ENCODE measurements around the gene ZNF688.
"Not testable (repeated sequence)": the region's sequence is repeated elsewhere in the genome, so short reads cannot be mapped to it uniquely, and the experiment has no call there.

The ZNF688 gene

DNA sequence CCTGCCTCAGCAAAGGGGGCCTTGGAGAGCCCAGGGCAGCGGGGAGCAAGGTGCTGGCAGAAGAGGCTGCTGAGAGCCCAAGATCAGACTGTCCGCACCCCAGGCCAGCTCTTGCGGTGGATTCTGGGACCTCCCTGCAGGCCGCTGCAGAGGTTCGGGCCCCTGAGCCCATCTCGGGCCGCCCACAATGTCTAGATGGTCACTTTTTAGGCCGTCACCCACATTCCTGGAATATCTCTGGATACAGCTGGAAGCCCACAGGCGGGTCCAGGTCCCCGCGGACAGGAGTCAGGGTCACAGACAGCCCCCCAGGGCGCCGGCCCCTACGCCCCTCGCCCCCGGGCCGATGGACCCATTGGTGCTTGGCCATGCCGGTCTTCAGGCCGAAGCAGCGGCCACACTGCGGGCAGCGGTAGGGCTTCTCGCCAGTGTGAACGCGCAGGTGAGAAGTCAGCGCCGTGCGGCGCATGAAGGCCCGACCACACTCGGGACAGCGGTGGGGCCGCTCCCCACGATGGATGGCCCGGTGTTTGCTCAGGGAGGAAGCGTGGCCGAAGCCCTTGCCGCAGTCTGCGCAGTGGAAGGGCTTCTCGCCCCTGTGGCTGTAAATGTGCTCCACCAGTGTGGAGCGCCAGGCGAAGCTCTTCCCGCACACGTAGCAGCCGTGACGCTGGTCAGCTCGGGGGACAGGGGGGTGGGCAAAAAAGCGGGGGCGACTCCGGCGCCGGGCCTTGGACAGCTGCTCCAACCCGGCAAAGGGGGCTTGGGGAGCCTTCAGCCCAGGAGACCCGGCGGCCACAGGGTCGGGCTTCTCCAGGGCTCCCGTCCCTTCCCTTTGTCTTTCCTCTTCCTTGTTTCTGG lies 39.0 kb downstream of the ZNF688 start:
- DNase-seq, result no peak

DNA sequence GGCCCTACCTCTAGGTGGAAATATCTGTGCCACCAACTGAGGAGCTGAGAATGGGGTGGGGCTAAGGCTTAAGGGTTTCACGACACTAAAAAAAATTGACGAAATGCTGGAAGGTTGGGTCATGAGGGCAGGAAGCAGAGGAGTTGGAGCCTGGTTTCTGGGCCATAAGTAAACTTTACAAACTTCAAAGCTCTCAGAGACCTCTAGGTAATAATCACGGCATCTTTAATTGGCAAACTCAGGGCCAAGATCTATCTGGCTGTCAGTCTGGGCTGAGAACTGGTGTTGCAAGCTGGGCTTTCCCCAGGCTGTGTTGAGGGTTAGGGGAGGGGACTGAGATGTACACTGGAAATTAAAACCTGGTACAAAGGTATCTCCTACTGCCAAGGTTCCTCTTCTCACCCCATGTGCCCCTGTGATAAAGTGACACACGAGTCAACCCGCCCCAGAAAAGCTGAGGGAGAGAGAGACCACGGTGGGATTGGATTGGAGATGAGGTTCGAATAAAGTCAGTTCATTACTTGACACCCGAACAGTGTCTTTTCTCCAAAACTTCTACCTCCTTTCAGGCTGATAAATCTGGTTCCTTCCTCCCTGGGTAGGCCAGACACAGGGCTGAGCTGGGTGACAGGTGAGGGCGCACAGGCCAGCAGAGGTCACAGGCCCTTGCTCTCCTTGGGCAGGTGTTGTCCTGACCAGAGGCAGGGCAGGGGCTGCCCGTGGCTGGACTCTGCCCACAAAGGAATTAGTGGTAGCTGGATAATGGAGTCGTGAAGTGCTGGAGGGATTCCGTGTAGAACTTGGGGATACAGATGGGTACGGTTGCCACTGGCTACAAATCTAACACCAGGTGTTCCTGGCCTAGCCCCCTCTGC lies 41.1 kb downstream of the ZNF688 start:
- no peak for DNase-seq

GRCh38 chr16:30528799-30529457 lies 42.6 kb downstream of the ZNF688 start:
- no peak for DNase-seq

GRCh38 chr16:30527635-30528178 lies 43.8 kb downstream of the ZNF688 start:
- DNase-seq, result no peak

DNA sequence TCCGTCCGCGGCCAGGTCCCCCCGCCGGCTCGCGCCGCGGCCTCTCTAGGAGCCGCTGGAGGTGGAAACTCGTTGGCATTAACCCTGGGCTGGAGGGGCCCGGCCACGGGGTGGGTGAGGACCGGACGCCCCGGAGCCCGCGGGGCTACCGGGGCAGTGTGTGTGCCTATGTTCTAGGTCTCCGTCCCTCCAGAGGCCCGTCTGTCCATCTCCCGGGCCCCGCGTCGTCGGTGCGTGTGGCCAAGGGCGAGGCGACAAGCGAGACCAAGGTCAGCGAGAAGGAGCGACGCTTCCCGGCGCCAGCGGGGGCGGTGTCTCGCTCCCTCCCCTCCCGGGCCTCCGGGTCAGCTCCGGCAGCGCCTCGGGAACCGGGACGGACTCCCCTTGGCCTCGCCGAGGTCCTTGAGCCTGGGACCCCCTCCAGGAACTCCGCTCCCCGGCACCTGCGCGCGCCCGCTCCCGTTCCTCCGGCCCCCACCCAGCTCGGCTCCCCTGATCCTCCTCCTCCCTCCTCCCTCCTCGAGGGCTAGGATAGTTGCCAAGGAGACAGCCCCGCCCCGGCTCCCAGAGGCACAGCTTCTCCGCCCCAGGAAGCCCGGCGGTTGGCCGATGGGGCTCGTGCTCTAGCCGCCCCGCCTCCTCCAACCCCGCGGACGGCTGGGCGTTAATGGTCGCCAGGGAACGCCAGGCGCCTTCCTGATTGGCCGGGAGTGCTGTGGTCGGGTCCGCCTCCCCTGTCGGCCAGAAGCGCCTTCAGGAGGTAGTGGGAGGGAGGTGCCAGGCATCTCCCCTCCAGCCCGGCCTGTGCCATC lies 44.5 kb downstream of the ZNF688 start:
- DNase-seq, result peak; percentile 98

DNA sequence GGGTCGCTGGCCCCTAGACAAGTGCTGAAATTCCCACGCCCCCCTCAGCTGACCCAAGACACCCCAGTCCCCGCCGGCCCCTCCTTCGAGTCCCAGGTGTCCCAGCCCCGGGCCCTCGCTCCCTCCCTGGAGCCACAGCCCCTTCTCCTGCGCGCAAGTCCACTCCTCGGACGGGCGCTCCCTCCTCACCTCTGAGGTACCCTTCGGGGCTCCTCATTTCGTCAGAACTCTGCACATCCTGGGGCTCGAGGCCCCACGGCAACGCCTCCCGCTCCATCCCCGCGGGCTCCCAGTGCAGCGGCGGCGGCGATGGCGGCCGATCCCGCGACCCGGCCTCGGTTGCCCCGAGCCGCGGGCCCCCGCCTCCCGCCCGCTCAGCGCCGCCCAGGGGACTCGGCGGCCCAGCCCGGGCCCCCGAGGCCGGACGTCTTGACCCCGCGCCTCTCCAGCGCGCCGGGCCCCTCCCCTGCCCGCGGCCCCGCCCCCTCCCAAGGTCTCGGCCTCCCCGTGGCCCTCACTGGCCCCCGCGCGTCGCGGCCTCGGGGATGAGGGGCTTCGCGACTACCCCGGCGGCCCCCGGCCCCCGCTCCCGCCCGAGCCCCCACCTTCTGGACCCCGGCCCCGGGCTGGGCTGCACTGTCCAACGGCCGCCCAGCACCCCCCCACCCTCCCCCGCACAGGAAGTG lies 45.2 kb downstream of the ZNF688 start, which contains the start of gene ZNF768:
ZNF768 (minus strand) TSS at position 430 of the 686 bp plus-strand sequence; CDS start at position 277, 153 bp downstream.
- DNase-seq, result no peak

DNA sequence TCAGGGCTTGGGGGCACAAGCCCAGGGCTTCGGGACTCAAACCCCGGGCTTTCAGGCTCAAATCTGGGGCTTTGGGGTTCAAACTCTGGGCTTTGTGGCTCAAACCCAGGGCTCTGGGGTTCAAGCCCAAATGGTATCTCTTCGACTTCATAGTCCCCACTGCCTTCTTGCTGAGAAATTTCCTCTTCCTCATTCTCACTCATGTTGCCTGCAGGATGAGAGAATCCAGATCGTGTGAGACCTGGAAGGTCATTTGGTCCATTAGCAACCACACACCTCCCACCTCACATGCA lies 45.7 kb downstream of the ZNF688 start:
- DNase-seq, result no peak

GRCh38 chr16:30524575-30525568 lies 46.6 kb downstream of the ZNF688 start:
- no peak for DNase-seq

DNA sequence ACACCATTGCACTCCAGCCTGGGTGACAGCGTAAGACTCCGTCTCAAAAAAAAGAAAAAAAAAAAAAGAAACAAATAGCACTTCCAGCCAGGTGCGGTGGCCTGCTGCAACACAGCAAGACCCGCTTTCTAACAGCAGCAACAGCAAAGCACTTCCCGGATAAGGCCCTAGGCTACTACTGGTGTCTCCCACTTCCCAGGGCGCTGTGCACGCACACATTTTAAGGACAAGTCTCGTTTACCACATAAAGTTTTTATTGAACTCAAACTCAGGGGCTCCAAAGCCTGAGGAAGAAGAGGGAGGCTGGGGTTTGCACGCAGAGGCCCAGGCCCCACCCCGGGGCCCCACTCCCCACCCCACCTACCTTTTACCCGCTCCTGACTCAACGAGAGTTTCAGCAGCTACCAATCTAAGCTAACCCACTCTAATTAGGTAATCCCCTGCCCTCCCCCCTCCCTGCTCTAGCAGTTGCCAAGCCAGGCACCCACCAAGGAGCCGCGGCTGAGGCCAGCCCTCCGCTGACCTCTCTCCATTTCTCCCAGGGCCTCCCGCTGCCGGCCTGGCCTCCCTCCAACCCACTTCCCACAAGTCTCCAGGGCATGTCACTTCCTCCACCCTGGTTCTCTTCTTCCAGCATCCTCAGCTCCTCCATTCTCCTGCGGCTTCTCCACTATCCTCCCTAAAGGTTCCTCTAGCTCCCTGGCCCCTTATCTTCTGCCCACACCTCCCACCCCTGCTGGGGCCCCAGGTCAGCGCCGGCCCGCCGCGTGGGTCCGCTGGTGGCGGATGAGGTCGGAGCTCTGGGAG lies 47.5 kb downstream of the ZNF688 start:
- no peak for DNase-seq

GRCh38 chr16:30522702-30523463 lies 48.6 kb downstream of the ZNF688 start:
- not testable (repeated sequence) for DNase-seq

- DNase-seq, result no peak
Observed at GRCh38 chr16:30521873-30522641, 49.5 kb downstream of the ZNF688 start.

DNA sequence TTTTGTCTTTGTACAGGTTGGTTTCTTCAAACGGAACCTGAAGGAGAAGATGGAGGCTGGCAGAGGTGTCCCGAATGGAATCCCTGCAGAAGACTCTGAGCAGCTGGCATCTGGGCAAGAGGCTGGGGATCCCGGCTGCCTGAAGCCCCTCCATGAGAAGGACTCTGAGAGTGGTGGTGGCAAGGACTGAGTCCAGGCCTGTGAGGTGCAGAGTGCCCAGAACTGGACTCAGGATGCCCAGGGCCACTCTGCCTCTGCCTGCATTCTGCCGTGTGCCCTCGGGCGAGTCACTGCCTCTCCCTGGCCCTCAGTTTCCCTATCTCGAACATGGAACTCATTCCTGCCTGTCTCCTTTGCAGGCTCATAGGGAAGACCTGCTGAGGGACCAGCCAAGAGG lies 50.0 kb downstream of the ZNF688 start:
- DNase-seq, result no peak

All from NCI-H1105 (cell line).